Astrocyte (in vitro differentiated cells and primary cell): ENCODE results near the gene SCNN1G.
A peak's percentile ranks its signal among the peaks of the same experiment; 100 is the strongest.

ENCODE experiments used
- CTCF ChIP-seq: IDR thresholded peaks from 2 replicates; pipeline ENCODE4 v1.5.1; 2011; ENCODE audit warnings: low read depth, mild to moderate bottlenecking, inconsistent platforms, low read length, moderate library complexity; ENCODE audit not compliant: insufficient read depth
- EZH2 ChIP-seq: IDR thresholded peaks from 2 replicates; pipeline ENCODE4 v1.6.1; 2012; ENCODE audit warnings: mild to moderate bottlenecking, low read length, inconsistent platforms; ENCODE audit not compliant: insufficient read depth

GRCh38 chr16:23182679-23183542 lies at the start of gene SCNN1G:
- TF ChIP-seq CTCF (no peak), EZH2 (peak; percentile 94)
